A673 (cell line): ENCODE results near the gene ZNF689. TPM values are rescaled to one million over a fixed set of nuclear protein-coding genes. Genes with fewer than 3 reads are reported as not detected.
A peak's percentile ranks its signal among the peaks of the same experiment; 100 is the strongest.

Experiments
- BruUV-seq: library from RNA; stranded (reverse); fragments of 400-500 nt; replicated peaks from 2 replicates; lab custom pipeline; 2021; lab: Mats Ljungman, UMichigan
- CTCF ChIA-PET: fragments of 300-600 bp; sonication (Branson Sonifier 250); formaldehyde crosslinking; loops from one replicate; lab custom pipeline; 2022; ENCODE audit warnings: antibody characterized with exemption; lab: Charles Lee
- POLR2A ChIA-PET: fragments of 300-600 bp; sonication (Branson Sonifier 250); formaldehyde crosslinking; loops from one replicate; lab custom pipeline; 2022; ENCODE audit warnings: antibody characterized with exemption; ENCODE audit not compliant: low non-redundant PET; lab: Charles Lee
- DNase-seq: peaks from one replicate; pipeline ENCODE4 v3.0.0-alpha.2; 2015; ENCODE audit warnings: low spot score
- H3K27ac ChIP-seq: fragments of 200-600 bp; sonication (generic); 2 replicates; pipeline ENCODE4 v1.5.1; 2016; ENCODE audit warnings: mixed run types, low read depth, mild to moderate bottlenecking, mixed read lengths, antibody characterized with exemption, low read length; ENCODE audit not compliant: poor library complexity, severe bottlenecking
- H3K27me3 ChIP-seq: fragments of 200-600 bp; sonication (generic); replicated peaks from 2 replicates; pipeline ENCODE4 v1.6.1; 2017; ENCODE audit warnings: mixed run types, low read depth, mild to moderate bottlenecking, mixed read lengths, antibody characterized with exemption, low read length; ENCODE audit not compliant: insufficient read depth, poor library complexity
- H3K36me3 ChIP-seq: fragments of 200-600 bp; sonication (generic); 2 replicates; pipeline ENCODE4 v1.6.1; 2016; ENCODE audit warnings: mixed run types, mild to moderate bottlenecking, mixed read lengths, antibody characterized with exemption, low read length; ENCODE audit not compliant: insufficient read depth, poor library complexity, severe bottlenecking
- H3K4me1 ChIP-seq: fragments of 200-600 bp; sonication (generic); 2 replicates; pipeline ENCODE4 v1.6.1; 2017; ENCODE audit warnings: mixed run types, mild to moderate bottlenecking, mixed read lengths, antibody characterized with exemption, low read length; ENCODE audit not compliant: insufficient read depth, poor library complexity, severe bottlenecking
- H3K4me3 ChIP-seq: fragments of 200-600 bp; sonication (generic); 2 replicates; pipeline ENCODE4 v1.5.1; 2016; ENCODE audit warnings: low read depth, mixed run types, mild to moderate bottlenecking, mixed read lengths, low read length; ENCODE audit not compliant: poor library complexity, severe bottlenecking
- H3K9me3 ChIP-seq: fragments of 200-600 bp; sonication (generic); 2 replicates; pipeline ENCODE4 v1.6.1; 2016; ENCODE audit warnings: mixed run types, low read depth, mild to moderate bottlenecking, mixed read lengths, antibody characterized with exemption, low read length; ENCODE audit not compliant: poor library complexity, severe bottlenecking
- EZH2 ChIP-seq: fragments of 200-600 bp; sonication (generic); IDR thresholded peaks from 2 replicates; pipeline ENCODE4 v1.6.1; 2017; ENCODE audit warnings: borderline replicate concordance, low read depth, mild to moderate bottlenecking, mixed read lengths, antibody characterized with exemption, low read length; ENCODE audit not compliant: poor library complexity, severe bottlenecking
- intact Hi-C: fragments of 100-400 bp; cut with micrococcal nuclease; formaldehyde crosslinking; loops from one replicate; pipeline ENCODE4 v1.10.0; 2022; ENCODE audit not compliant: unreplicated experiment
- total RNA-seq: library from RNA; stranded (reverse); gene quantifications from 2 replicates; pipeline ENCODE4 v1.2.3, GENCODE V29; 2021
- TF ChIP-seq, protein P1 (sequence below): fragments of 300-800, 200-600 bp; sonication (generic); conservative IDR thresholded peaks from 2 replicates; pipeline ENCODE4 v1.5.1; 2017; ENCODE audit warnings: low read depth, mild to moderate bottlenecking, antibody characterized with exemption, low read length, moderate library complexity, mixed read lengths

The ZNF689 gene
- total RNA-seq, 1 experiment from 2014 or later, result 21.1 TPM

DNA sequence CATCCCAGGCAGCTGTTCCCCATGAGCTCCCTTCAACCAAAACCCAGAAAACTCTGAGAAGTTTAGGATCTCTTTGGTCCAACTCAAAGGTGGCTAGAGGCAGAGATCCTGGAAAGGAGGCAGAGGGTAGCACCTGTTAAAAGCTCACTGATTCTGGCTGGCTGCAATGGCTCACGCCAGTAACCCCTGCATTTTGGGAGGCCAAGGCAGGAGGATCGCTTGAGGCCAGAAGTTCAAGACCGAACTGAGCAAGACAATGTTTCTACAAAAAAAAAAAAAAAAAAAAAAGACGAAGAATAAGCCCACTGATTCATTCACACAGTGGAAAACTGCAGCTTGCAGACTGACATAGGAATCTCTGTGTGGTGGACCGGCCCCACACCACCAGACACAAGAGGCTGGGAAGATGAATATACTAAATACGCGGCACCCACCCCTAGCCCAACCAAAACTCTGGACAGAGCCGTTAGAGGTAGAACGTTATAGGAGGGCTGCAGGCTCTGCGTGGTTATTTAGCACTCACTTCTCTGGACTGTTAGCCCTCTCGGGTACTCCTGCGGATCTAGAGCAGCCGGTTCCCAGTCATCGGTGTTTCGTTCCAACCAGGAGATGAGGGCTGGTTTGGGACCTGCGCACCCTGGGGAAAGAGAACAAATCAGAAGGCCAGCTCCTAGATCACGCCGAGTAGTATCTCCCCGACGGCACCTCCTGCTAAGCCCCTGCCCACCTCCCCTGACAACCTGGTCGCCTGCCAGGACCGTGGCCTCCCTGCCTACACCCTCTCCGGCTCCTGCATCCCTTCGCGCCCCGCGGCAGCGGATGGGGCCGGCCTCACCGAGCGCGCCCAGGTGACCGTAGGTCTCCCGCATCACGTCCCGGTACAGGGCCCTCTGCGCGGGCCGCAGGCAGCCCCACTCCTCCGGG, 925 bp downstream of the ZNF689 start:
- POLR2A ChIA-PET, result interaction anchor here (0.6 kb wide), 1 partner anchor 299 kb away, joined by 7 read pairs; no protein-coding TSS in a partner anchor
- Histone ChIP-seq H3K27ac (peak overlapping the region; percentile 97), H3K36me3 (peaks cover 36% of the 10 kb centered on the region), H3K4me3 (peak overlapping the region; percentile 86), H3K4me1 (peaks cover 4% of the 10 kb centered on the region), H3K27me3 (no peaks in the 10 kb centered on the region), H3K9me3 (no peaks in the 10 kb centered on the region)
- no TSS peak for BruUV-seq
- CTCF ChIA-PET, result interaction anchor here (0.7 to 1.5 kb wide), 3 partner anchors 11 to 208 kb away, joined by 3 to 7 read pairs (median 5); no protein-coding TSS in a partner anchor
- no peak for TF ChIP-seq EZH2
- TF ChIP-seq, protein P1, sequence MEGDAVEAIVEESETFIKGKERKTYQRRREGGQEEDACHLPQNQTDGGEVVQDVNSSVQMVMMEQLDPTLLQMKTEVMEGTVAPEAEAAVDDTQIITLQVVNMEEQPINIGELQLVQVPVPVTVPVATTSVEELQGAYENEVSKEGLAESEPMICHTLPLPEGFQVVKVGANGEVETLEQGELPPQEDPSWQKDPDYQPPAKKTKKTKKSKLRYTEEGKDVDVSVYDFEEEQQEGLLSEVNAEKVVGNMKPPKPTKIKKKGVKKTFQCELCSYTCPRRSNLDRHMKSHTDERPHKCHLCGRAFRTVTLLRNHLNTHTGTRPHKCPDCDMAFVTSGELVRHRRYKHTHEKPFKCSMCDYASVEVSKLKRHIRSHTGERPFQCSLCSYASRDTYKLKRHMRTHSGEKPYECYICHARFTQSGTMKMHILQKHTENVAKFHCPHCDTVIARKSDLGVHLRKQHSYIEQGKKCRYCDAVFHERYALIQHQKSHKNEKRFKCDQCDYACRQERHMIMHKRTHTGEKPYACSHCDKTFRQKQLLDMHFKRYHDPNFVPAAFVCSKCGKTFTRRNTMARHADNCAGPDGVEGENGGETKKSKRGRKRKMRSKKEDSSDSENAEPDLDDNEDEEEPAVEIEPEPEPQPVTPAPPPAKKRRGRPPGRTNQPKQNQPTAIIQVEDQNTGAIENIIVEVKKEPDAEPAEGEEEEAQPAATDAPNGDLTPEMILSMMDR, result no peak
- intact Hi-C loops, result no loop called here
- peak; percentile 45 for DNase-seq

DNA sequence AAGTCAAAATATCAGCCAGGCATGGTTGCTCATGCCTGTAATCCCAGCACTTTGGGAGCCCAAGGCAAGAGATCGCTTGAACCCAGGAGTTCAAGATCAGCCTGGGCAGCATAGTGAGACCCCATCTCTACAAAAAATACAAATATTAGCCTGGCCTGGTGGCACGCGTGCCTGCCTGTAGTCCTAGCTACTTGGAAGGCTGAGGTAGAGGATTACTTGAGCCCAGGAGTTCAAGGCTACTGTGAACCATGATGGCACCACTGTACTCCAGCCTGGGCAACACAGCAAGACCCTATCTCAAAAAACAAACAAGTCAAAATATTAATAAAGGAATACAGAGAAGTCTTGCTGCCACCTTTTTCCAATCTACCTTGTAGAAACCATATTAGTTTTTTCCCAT, 4.2 kb downstream of the ZNF689 start:
- CTCF ChIA-PET, result no interaction called here
- POLR2A ChIA-PET, result no interaction called here
- Histone ChIP-seq H3K27ac (no peak overlapping the region), H3K9me3 (no peaks in the 10 kb centered on the region), H3K4me1 (peaks cover 4% of the 10 kb centered on the region), H3K27me3 (no peaks in the 10 kb centered on the region), H3K4me3 (no peak overlapping the region), H3K36me3 (peaks cover 49% of the 10 kb centered on the region)
- BruUV-seq, result no TSS peak
- TF ChIP-seq, protein P1, result no peak
- no peak for TF ChIP-seq EZH2
- intact Hi-C loops, result no loop called here
- no peak for DNase-seq

DNA sequence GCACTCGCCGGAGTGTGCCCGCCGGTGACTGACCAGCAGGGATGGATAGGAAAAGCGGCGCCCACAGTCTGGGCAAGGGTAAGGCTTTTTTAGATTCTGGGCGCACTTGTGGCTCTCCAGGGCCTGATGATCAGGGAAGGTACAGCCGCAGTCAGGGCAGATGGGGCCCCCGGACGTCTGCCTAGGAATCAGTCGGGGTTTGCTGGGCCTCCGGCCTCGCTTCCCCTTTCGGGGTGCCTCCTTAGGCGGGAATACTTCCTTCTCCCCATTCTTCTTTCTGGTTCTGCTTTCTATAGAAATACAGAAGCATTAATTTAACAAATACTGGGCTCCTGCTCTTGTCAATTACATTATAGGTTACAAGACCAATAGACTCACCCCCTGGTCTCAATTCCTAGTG, 5.0 kb downstream of the ZNF689 start:
- CTCF ChIA-PET, result no interaction called here

More for the DNA sequence above, 5.0 kb downstream of the ZNF689 start:
- H3K4me3 ChIP-seq, result no peak overlapping the region
- no peak for TF ChIP-seq EZH2
- TF ChIP-seq, protein P1, result no peak
- POLR2A ChIA-PET, result no interaction called here
- H3K27me3 ChIP-seq, result no peaks in the 10 kb centered on the region
- intact Hi-C loops, result no loop called here
- no peak overlapping the region for H3K27ac ChIP-seq
- H3K9me3 ChIP-seq, result no peaks in the 10 kb centered on the region
- BruUV-seq, result no TSS peak
- H3K36me3 ChIP-seq, result peaks cover 49% of the 10 kb centered on the region
- H3K4me1 ChIP-seq, result peaks cover 4% of the 10 kb centered on the region
- DNase-seq, result no peak
